ENCODE results near the gene PDLIM1.

The PDLIM1 gene

GRCh38 chr10:95275726-95276366 is 15.0 kb downstream of the PDLIM1 start:
- TF ChIP-seq EZH2phosphoT487 (conservative IDR thresholded peaks at IDR 0.05; ENCODE audit: low read length) (no peak), CTCF (IDR thresholded peaks at IDR 0.05; ENCODE audit: insufficient read depth, low read length, poor library complexity, severe bottlenecking) (no peak)
- Histone ChIP-seq H3K27me3 (ENCODE audit: low read length) (no peaks in the 10 kb centered on the region), H2AFZ (ENCODE audit: low read depth, low read length, severe bottlenecking) (no peak overlapping the region), H3F3A (ENCODE audit: insufficient read depth) (no peaks in the 10 kb centered on the region), H3K27ac (ENCODE audit: low read depth, low read length) (no peak overlapping the region), H3K79me2 (ENCODE audit: insufficient read depth, low read length) (peaks cover 16% of the 10 kb centered on the region), H4K20me1 (ENCODE audit: low read depth, low read length) (no peaks in the 10 kb centered on the region), H3K9me3 (ENCODE audit: insufficient read depth, low read length) (no peaks in the 10 kb centered on the region), H3K4me3 (ENCODE audit: insufficient read depth, low read length, poor library complexity, severe bottlenecking) (no peak overlapping the region), H3K9ac (ENCODE audit: low read length) (no peak overlapping the region), H3K9me2 (replicated peaks; ENCODE audit: insufficient read depth, low read length) (no peaks in the 10 kb centered on the region), H3K36me3 (ENCODE audit: low read length) (no peaks in the 10 kb centered on the region), H3K4me2 (ENCODE audit: low read depth, low read length, poor library complexity, severe bottlenecking) (no peak overlapping the region)

GRCh38 chr10:95273393-95274312 is 17.1 kb downstream of the PDLIM1 start:
- Histone ChIP-seq H3K27ac (ENCODE audit: low read depth, low read length) (no peak overlapping the region), H3K4me2 (ENCODE audit: low read depth, low read length, poor library complexity, severe bottlenecking) (no peak overlapping the region), H3F3A (ENCODE audit: insufficient read depth) (no peaks in the 10 kb centered on the region), H3K79me2 (ENCODE audit: insufficient read depth, low read length) (peaks cover 3% of the 10 kb centered on the region; the same call in 1 of the 2 replicates), H3K27me3 (ENCODE audit: low read length) (no peaks in the 10 kb centered on the region), H3K4me3 (ENCODE audit: insufficient read depth, low read length, poor library complexity, severe bottlenecking) (no peak overlapping the region), H3K9ac (ENCODE audit: low read length) (no peak overlapping the region), H3K9me2 (replicated peaks; ENCODE audit: insufficient read depth, low read length) (no peaks in the 10 kb centered on the region), H2AFZ (ENCODE audit: low read depth, low read length, severe bottlenecking) (no peak overlapping the region), H3K9me3 (ENCODE audit: insufficient read depth, low read length) (no peaks in the 10 kb centered on the region), H4K20me1 (ENCODE audit: low read depth, low read length) (no peaks in the 10 kb centered on the region), H3K36me3 (ENCODE audit: low read length) (no peaks in the 10 kb centered on the region)
- TF ChIP-seq CTCF (IDR thresholded peaks at IDR 0.05; ENCODE audit: insufficient read depth, low read length, poor library complexity, severe bottlenecking): no peak
- no peak for TF ChIP-seq EZH2phosphoT487 (conservative IDR thresholded peaks at IDR 0.05; ENCODE audit: low read length)

DNA sequence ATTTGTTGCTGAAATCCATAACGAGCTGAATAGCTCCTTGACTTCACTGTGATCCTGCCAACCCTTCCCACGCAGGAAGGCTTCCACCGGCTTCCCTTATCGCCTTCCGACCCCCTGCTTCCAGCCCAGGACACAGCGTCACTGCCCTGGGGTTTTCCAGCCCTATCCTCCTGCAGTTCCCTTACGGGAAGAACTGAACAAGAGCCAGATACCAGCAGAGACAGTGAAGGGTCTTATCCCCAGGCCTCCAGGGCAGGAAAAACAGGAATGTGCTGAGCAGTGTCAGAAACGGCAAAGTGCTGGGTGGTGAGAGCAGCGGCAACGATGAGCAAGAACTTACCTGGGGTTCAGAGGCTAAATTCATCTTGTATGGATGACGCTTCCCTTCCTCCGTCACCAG is 22.4 kb downstream of the PDLIM1 start:
- no peaks in the 10 kb centered on the region for H3K9me3 ChIP-seq (ENCODE audit: insufficient read depth, low read length)
- H3K4me3 ChIP-seq (ENCODE audit: insufficient read depth, low read length, poor library complexity, severe bottlenecking): no peak overlapping the region
- no peaks in the 10 kb centered on the region for H3K79me2 ChIP-seq (ENCODE audit: insufficient read depth, low read length)
- H3K9me2 ChIP-seq (replicated peaks; ENCODE audit: insufficient read depth, low read length): no peaks in the 10 kb centered on the region
- no peaks in the 10 kb centered on the region for H3F3A ChIP-seq (ENCODE audit: insufficient read depth)
- H4K20me1 ChIP-seq (ENCODE audit: low read depth, low read length): no peaks in the 10 kb centered on the region
- no peak for TF ChIP-seq EZH2phosphoT487 (conservative IDR thresholded peaks at IDR 0.05; ENCODE audit: low read length)
- no peak for TF ChIP-seq CTCF (IDR thresholded peaks at IDR 0.05; ENCODE audit: insufficient read depth, low read length, poor library complexity, severe bottlenecking)
- peaks cover 7% of the 10 kb centered on the region; the same call in 1 of the 2 replicates for H3K36me3 ChIP-seq (ENCODE audit: low read length)
- no peaks in the 10 kb centered on the region for H3K27me3 ChIP-seq (ENCODE audit: low read length)
- H3K9ac ChIP-seq (ENCODE audit: low read length): no peak overlapping the region
- H3K27ac ChIP-seq (ENCODE audit: low read depth, low read length): no peak overlapping the region
- H3K4me2 ChIP-seq (ENCODE audit: low read depth, low read length, poor library complexity, severe bottlenecking): no peak overlapping the region
- H2AFZ ChIP-seq (ENCODE audit: low read depth, low read length, severe bottlenecking): no peak overlapping the region
